Panc1 (cell line): ENCODE measurements around the gene SUGCT. TPM values are rescaled to one million over a fixed set of nuclear protein-coding genes. Genes with fewer than 3 reads are reported as not detected.

Experiments
- ATAC-seq: fragments of 200-7000 bp; cut with Tn5 transposase; 2 replicates; pipeline ENCODE4 v1.9.1; 2020; ENCODE audit warnings: mild to moderate bottlenecking, moderate library complexity
- BruUV-seq: library from RNA; stranded (reverse); fragments of 400-500 nt; replicated peaks from 2 replicates; lab custom pipeline; 2021; lab: Mats Ljungman, UMichigan
- CTCF ChIA-PET: fragments of 300-600 bp; sonication (Branson Sonifier 250); formaldehyde crosslinking; loops from one replicate; lab custom pipeline; 2022; ENCODE audit warnings: antibody characterized with exemption; lab: Charles Lee
- POLR2A ChIA-PET: fragments of 300-600 bp; sonication (Branson Sonifier 250); formaldehyde crosslinking; loops from one replicate; lab custom pipeline; 2022; ENCODE audit warnings: antibody characterized with exemption; lab: Charles Lee
- DNase-seq: peaks from one replicate; pipeline ENCODE4 v3.0.0-alpha.2; 2010; ENCODE audit warnings: low read depth, low spot score
- H3K27ac ChIP-seq: 2 replicates; pipeline ENCODE4 v1.5.1; 2011; ENCODE audit warnings: mild to moderate bottlenecking, low read length, inconsistent platforms
- H3K27me3 ChIP-seq: fragments of 200-500 bp; sonication (Bioruptor generic); 2 replicates; pipeline ENCODE4 v1.6.0; 2014; ENCODE audit warnings: low read length, inconsistent platforms; ENCODE audit not compliant: control insufficient read depth, insufficient read depth
- H3K36me3 ChIP-seq: fragments of 200-500 bp; sonication (Bioruptor generic); 2 replicates; pipeline ENCODE4 v1.5.1; 2014; ENCODE audit warnings: inconsistent platforms, mild to moderate bottlenecking, low read length, moderate library complexity; ENCODE audit not compliant: control insufficient read depth, insufficient read depth
- H3K4me1 ChIP-seq: 2 replicates; pipeline ENCODE4 v1.5.1; 2011; ENCODE audit warnings: inconsistent platforms, mild to moderate bottlenecking, low read length, moderate library complexity; ENCODE audit not compliant: control insufficient read depth, insufficient read depth
- H3K4me3 ChIP-seq, 2 experiments: 2 replicates each; pipeline ENCODE4 v1.5.1; 2011 to 2012; ENCODE audit warnings: low read depth in 2 of 2, low read length in 2 of 2, mild to moderate bottlenecking in 2 of 2, inconsistent platforms in 1 of 2, moderate library complexity in 1 of 2
- H3K9me3 ChIP-seq: fragments of 200-500 bp; sonication (Bioruptor generic); 2 replicates; pipeline ENCODE4 v1.5.1; 2014; ENCODE audit warnings: low read depth, mild to moderate bottlenecking, inconsistent platforms, low read length, moderate library complexity; ENCODE audit not compliant: control insufficient read depth, insufficient read depth
- CTCF ChIP-seq: fragments of 450-650 bp; IDR thresholded peaks from 2 replicates; pipeline ENCODE4 v1.5.1; 2017; ENCODE audit warnings: mild to moderate bottlenecking
- POLR2AphosphoS5 ChIP-seq: IDR thresholded peaks from 2 replicates; pipeline ENCODE4 v1.6.1; 2012; ENCODE audit warnings: mild to moderate bottlenecking, low read depth, low read length, moderate library complexity
- REST ChIP-seq, 2 experiments: IDR thresholded peaks; 2 replicates each; pipeline ENCODE4 v1.6.1; 2011 to 2012; ENCODE audit warnings: low read depth in 2 of 2, control low read depth in 1 of 2, low read length in 1 of 2, mild to moderate bottlenecking in 1 of 2, moderate library complexity in 1 of 2; ENCODE audit not compliant: insufficient read depth in 1 of 2
- SIN3A ChIP-seq: IDR thresholded peaks from 2 replicates; pipeline ENCODE4 v1.6.1; 2012; ENCODE audit warnings: low read depth, mild to moderate bottlenecking, low read length, moderate library complexity, borderline replicate concordance; ENCODE audit not compliant: insufficient read depth
- TCF7L2 ChIP-seq: IDR thresholded peaks from 2 replicates; pipeline ENCODE4 v1.6.1; 2011; ENCODE audit warnings: mild to moderate bottlenecking, low read depth, low read length, inconsistent platforms
- in situ Hi-C: cut with HindIII; loops from 2 replicates; pipeline ENCODE4 v1.10.0; 2016; ENCODE audit warnings: low sequenced_read_pairs, low pct_unique_long_range_greater_than_20kb
- intact Hi-C: fragments of 100-400 bp; cut with micrococcal nuclease; formaldehyde crosslinking; loops from one replicate; pipeline ENCODE4 v1.10.0; 2022; ENCODE audit not compliant: unreplicated experiment
- total RNA-seq: library from RNA; stranded (reverse); gene quantifications from one replicate; pipeline ENCODE4 v1.2.1, GENCODE V29; 2021; ENCODE audit not compliant: unreplicated experiment

SUGCT gene
- total RNA-seq, 1 experiment from 2014 or later: 3.1 TPM

- no peaks in the 10 kb centered on the region for H3K27me3 ChIP-seq
- POLR2A ChIA-PET: no interaction called here
- no peak overlapping the region for H3K27ac ChIP-seq
- ATAC-seq (no peak), DNase-seq (no peak)
- no TSS peak for BruUV-seq
- in situ Hi-C loops (no loop called here), intact Hi-C loops (no loop called here)
- no peak for TF ChIP-seq SIN3A
- no peak for TF ChIP-seq REST (IDR thresholded peaks at IDR 0.05; ENCODE audit: insufficient read depth in 1 of 2, low read depth in 2 of 2, low read length in 1 of 2)
- no peak for TF ChIP-seq CTCF
- TF ChIP-seq POLR2AphosphoS5: no peak
- no peak for TF ChIP-seq TCF7L2
- H3K4me3 ChIP-seq: no peak overlapping the region
- no peaks in the 10 kb centered on the region for H3K4me1 ChIP-seq
- CTCF ChIA-PET: no interaction called here
- no peaks in the 10 kb centered on the region for H3K9me3 ChIP-seq
- no peaks in the 10 kb centered on the region for H3K36me3 ChIP-seq
Observed at GRCh38 chr7:40288827-40289226, 154.0 kb downstream of the SUGCT start.

DNA sequence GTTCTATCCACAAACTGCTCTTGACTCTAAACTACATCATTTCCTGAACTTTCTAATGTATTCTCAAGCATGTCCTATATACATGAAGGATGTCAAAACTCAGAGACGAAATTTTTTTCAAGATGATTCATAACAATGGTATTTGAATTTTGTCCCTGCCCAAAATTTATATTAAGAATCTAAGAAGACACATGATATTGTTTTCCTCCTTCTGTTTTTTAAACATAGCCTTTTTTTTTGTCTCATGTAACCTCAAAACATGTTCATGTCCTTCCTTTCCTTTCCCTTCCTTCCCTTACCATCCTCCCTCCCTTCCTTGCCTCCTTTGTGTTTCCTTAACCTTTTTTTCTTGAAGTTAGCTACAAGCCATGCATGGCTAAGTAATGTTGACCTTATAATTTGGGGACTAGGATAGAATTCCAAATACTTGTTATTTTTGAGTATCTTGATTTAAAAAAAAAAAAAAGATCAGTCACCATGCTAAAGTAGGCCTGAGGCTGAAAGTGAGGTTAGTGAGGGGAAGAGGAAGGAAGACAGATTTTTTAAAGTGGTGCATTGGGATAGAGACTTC, 163.0 kb downstream of the SUGCT start:
- ChIA-PET POLR2A (interaction anchor here (0.6 kb wide), 1 partner anchor 14 kb away, joined by 10 read pairs; no protein-coding TSS in a partner anchor), CTCF (no interaction called here)
- intact Hi-C loops (no loop called here), in situ Hi-C loops (no loop called here)
- BruUV-seq: no TSS peak
- H3K9me3 ChIP-seq: no peaks in the 10 kb centered on the region
- ATAC-seq (no peak), DNase-seq (no peak)
- TF ChIP-seq REST (IDR thresholded peaks at IDR 0.05; ENCODE audit: insufficient read depth in 1 of 2, low read depth in 2 of 2, low read length in 1 of 2): no peak
- TF ChIP-seq SIN3A: no peak
- no peak for TF ChIP-seq CTCF
- no peak for TF ChIP-seq TCF7L2
- TF ChIP-seq POLR2AphosphoS5: no peak
- H3K4me1 ChIP-seq: no peaks in the 10 kb centered on the region
- no peaks in the 10 kb centered on the region for H3K27me3 ChIP-seq
- H3K27ac ChIP-seq: no peak overlapping the region
- H3K4me3 ChIP-seq: no peak overlapping the region
- H3K36me3 ChIP-seq: no peaks in the 10 kb centered on the region
